IMR-90 (cell line): ENCODE data around the gene MERTK. TPM values are rescaled to one million over a fixed set of nuclear protein-coding genes. Genes with fewer than 3 reads are reported as not detected.

Experiments used
- ATAC-seq: fragments of 200-7000 bp; cut with Tn5 transposase; 2 replicates; pipeline ENCODE4 v1.9.1; 2020; ENCODE audit warnings: low read depth, mild to moderate bottlenecking, moderate library complexity
- BruUV-seq: library from RNA; stranded (reverse); fragments of 400-500 nt; replicated peaks from 2 replicates; lab custom pipeline; 2021; lab: Mats Ljungman, UMichigan
- CTCF ChIA-PET: fragments of 300-600 bp; formaldehyde crosslinking; extraction: SDS; loops from one replicate; lab custom pipeline; 2021; ENCODE audit warnings: antibody characterized with exemption; lab: Yijun Ruan, JAX
- POLR2A ChIA-PET: fragments of 300-600 bp; sonication (Branson Sonifier 250); formaldehyde crosslinking; loops from one replicate; lab custom pipeline; 2022; ENCODE audit warnings: antibody characterized with exemption; ENCODE audit not compliant: unreplicated experiment; lab: Charles Lee
- DNase-seq: peaks from one replicate; pipeline ENCODE4 v3.0.0; 2013
- H2AFZ ChIP-seq: replicated peaks from 2 replicates; pipeline ENCODE3; 2013; ENCODE audit warnings: low read length, mild to moderate bottlenecking; ENCODE audit not compliant: poor library complexity
- H2AK5ac ChIP-seq: 2 replicates; pipeline ENCODE4 v1.6.1; 2013; ENCODE audit warnings: low read depth, low read length, inconsistent platforms
- H2AK9ac ChIP-seq: replicated peaks from 2 replicates; pipeline ENCODE3; 2013; ENCODE audit warnings: mild to moderate bottlenecking, low read depth, low read length, moderate library complexity; ENCODE audit not compliant: poor library complexity
- H2BK120ac ChIP-seq: 2 replicates; pipeline ENCODE4 v1.6.1; 2013; ENCODE audit warnings: low read depth, low read length, inconsistent platforms
- H2BK15ac ChIP-seq: 3 replicates; pipeline ENCODE4 v1.6.1; 2013; ENCODE audit warnings: low read depth, low read length, inconsistent platforms
- H2BK20ac ChIP-seq: 2 replicates; pipeline ENCODE4 v1.6.1; 2013; ENCODE audit warnings: low read depth, mild to moderate bottlenecking, inconsistent platforms, low read length, moderate library complexity
- H2BK5ac ChIP-seq: 2 replicates; pipeline ENCODE4 v1.6.1; 2013; ENCODE audit warnings: mild to moderate bottlenecking, low read depth, low read length, inconsistent platforms; ENCODE audit not compliant: poor library complexity, severe bottlenecking
- H3K14ac ChIP-seq: replicated peaks from 2 replicates; pipeline ENCODE4 v1.6.1; 2013; ENCODE audit warnings: low read depth, low read length, inconsistent platforms
- H3K18ac ChIP-seq: 2 replicates; pipeline ENCODE4 v1.6.1; 2013; ENCODE audit warnings: low read depth, low read length, control low read depth
- H3K23ac ChIP-seq: 2 replicates; pipeline ENCODE4 v1.6.1; 2013; ENCODE audit warnings: low read depth, low read length, inconsistent platforms
- H3K27ac ChIP-seq: 2 replicates; pipeline ENCODE4 v1.5.1; 2013; ENCODE audit warnings: mild to moderate bottlenecking, control low read depth, low read length; ENCODE audit not compliant: insufficient read depth
- H3K27me3 ChIP-seq: 2 replicates; pipeline ENCODE4 v1.6.1; 2013; ENCODE audit warnings: low read length; ENCODE audit not compliant: control insufficient read depth, insufficient read depth
- H3K36me3 ChIP-seq: 2 replicates; pipeline ENCODE4 v1.6.1; 2013; ENCODE audit warnings: low read length, mixed read lengths; ENCODE audit not compliant: control insufficient read depth, insufficient read depth
- H3K4ac ChIP-seq: 2 replicates; pipeline ENCODE4 v1.6.1; 2013; ENCODE audit warnings: low read depth, low read length, inconsistent platforms
- H3K4me1 ChIP-seq: 2 replicates; pipeline ENCODE4 v1.6.1; 2013; ENCODE audit warnings: low read length, mixed read lengths; ENCODE audit not compliant: control insufficient read depth, insufficient read depth
- H3K4me2 ChIP-seq: 2 replicates; pipeline ENCODE4 v1.6.1; 2013; ENCODE audit warnings: low read depth, mild to moderate bottlenecking, control low read depth, low read length, moderate library complexity
- H3K4me3 ChIP-seq: 2 replicates; pipeline ENCODE4 v1.5.1; 2013; ENCODE audit warnings: low read depth, mild to moderate bottlenecking, control low read depth, low read length, moderate library complexity; ENCODE audit not compliant: insufficient read depth
- H3K56ac ChIP-seq: 2 replicates; pipeline ENCODE4 v1.6.1; 2013; ENCODE audit warnings: low read length, inconsistent platforms; ENCODE audit not compliant: insufficient read depth; ENCODE audit errors: extremely low read depth
- H3K79me1 ChIP-seq, 2 experiments: 2 replicates each; pipeline ENCODE4 v1.6.1; 2013; ENCODE audit warnings: low read length in 2 of 2, inconsistent platforms in 1 of 2, low read depth in 1 of 2
- H3K9ac ChIP-seq: 2 replicates; pipeline ENCODE4 v1.6.1; 2013; ENCODE audit warnings: low read depth, low read length, control low read depth
- H3K9me1 ChIP-seq: 2 replicates; pipeline ENCODE4 v1.6.1; 2013; ENCODE audit warnings: low read length, inconsistent platforms; ENCODE audit not compliant: insufficient read depth
- H3K9me3 ChIP-seq: 2 replicates; pipeline ENCODE4 v1.6.1; 2013; ENCODE audit warnings: low read length; ENCODE audit not compliant: control insufficient read depth, insufficient read depth
- H4K20me1 ChIP-seq: 2 replicates; pipeline ENCODE4 v1.6.1; 2013; ENCODE audit warnings: low read length, inconsistent platforms; ENCODE audit not compliant: insufficient read depth
- H4K5ac ChIP-seq: 2 replicates; pipeline ENCODE4 v1.6.1; 2013; ENCODE audit warnings: mild to moderate bottlenecking, low read depth, low read length, control low read depth
- H4K8ac ChIP-seq, 2 experiments: 2 replicates each; pipeline ENCODE4 v1.6.1; 2013; ENCODE audit warnings: low read depth in 2 of 2, low read length in 2 of 2, control low read depth in 1 of 2, inconsistent platforms in 1 of 2
- H4K91ac ChIP-seq: 2 replicates; pipeline ENCODE4 v1.6.1; 2013; ENCODE audit warnings: low read depth, low read length, inconsistent platforms; ENCODE audit not compliant: insufficient read depth
- CEBPB ChIP-seq: IDR thresholded peaks from 2 replicates; pipeline ENCODE4 v1.6.1; 2012; ENCODE audit warnings: low read depth, low read length, improper control_type of control experiment
- MAFK ChIP-seq: IDR thresholded peaks from 2 replicates; pipeline ENCODE4 v1.6.1; 2012; ENCODE audit warnings: low read depth, low read length, improper control_type of control experiment
- RCOR1 ChIP-seq: IDR thresholded peaks from 2 replicates; pipeline ENCODE4 v1.6.1; 2012; ENCODE audit warnings: mild to moderate bottlenecking, low read length, improper control_type of control experiment; ENCODE audit not compliant: insufficient replicate concordance
- WGBS, 2 experiments: methylation state at CpG; one replicate each; pipeline versions ENCODE4 v1.1.5 to v1.1.7; 2013; ENCODE audit warnings: missing lambda C conversion rate in 2 of 2; ENCODE audit not compliant: insufficient read length in 1 of 2; ENCODE audit errors: extremely low coverage in 2 of 2; 5-methylcytosine and 5-hydroxymethylcytosine counted together
- dilution Hi-C: fragments of 300-500 bp; cut with HindIII; formaldehyde crosslinking; loops from one replicate; pipeline ENCODE4 v1.14.3; 2018; ENCODE audit warnings: low sequenced_read_pairs; ENCODE audit not compliant: unreplicated experiment
- in situ Hi-C: fragments of 300-500 bp; cut with MboI; formaldehyde crosslinking; loops from 3 replicates; pipeline ENCODE4 v1.14.3; 2019; ENCODE audit warnings: low sequenced_read_pairs, inconsistent platforms, mixed read lengths
- intact Hi-C: fragments of 100-400 bp; cut with micrococcal nuclease; formaldehyde crosslinking; loops from 2 replicates; pipeline ENCODE4 v1.10.0; 2022
- polyA plus RNA-seq, 3 experiments: library from polyadenylated mRNA; depleted of rRNA; stranded (reverse); fragments of >200 nt; gene quantifications; 2 replicates each; pipeline ENCODE4 v1.2.3, GENCODE V29; 2012; ENCODE audit warnings: low replicate concordance in 1 of 3
- total RNA-seq: library from RNA; depleted of rRNA; stranded (reverse); fragments of >200 nt; gene quantifications from 2 replicates; pipeline ENCODE4 v1.2.3, GENCODE V29; 2012
- TF ChIP-seq, protein P1 (sequence below): fragments of 150-350 bp; IDR thresholded peaks from 2 replicates; pipeline ENCODE4 v1.6.1; 2017; ENCODE audit warnings: mild to moderate bottlenecking, antibody characterized with exemption, low read length, low read depth

The MERTK gene
- total and polyA plus RNA-seq, 2 of the 4 experiments (the other 2 are of a cell fraction) = 0.36 to 0.62 TPM

DNA sequence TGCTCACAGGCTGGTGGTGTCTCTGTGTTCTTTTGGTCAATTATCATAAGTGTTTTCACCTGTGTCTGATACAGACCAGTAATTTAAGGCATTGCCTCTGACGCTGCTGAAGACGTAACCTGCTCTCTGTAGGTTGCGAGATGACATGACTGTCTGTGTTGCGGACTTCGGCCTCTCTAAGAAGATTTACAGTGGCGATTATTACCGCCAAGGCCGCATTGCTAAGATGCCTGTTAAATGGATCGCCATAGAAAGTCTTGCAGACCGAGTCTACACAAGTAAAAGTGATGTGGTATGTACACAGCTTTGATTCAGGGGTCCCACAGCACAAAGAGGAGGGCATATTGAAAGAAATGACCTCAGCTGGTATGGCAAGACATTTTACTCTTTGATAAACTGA is 122.9 kb downstream of the MERTK start:
- H3K27ac ChIP-seq = no peak overlapping the region
- no peaks in the 10 kb centered on the region for H3K36me3 ChIP-seq
- ATAC-seq (no peak), DNase-seq (no peak)
- H2AFZ ChIP-seq = no peak overlapping the region
- H2AK5ac ChIP-seq = no peak overlapping the region
- ChIA-PET CTCF (no interaction called here), POLR2A (no interaction called here)
- H3K27me3 ChIP-seq = peaks cover 6% of the 10 kb centered on the region
- dilution Hi-C loops = no loop called here
- H3K4me3 ChIP-seq = no peak overlapping the region
- H3K9ac ChIP-seq = no peak overlapping the region
- no peaks in the 10 kb centered on the region; the same call in 1 of the 2 replicates for H4K20me1 ChIP-seq
- no peak overlapping the region for H3K4ac ChIP-seq
- TF ChIP-seq RCOR1 (no peak), CEBPB (no peak), MAFK (no peak)
- TF ChIP-seq, protein P1, sequence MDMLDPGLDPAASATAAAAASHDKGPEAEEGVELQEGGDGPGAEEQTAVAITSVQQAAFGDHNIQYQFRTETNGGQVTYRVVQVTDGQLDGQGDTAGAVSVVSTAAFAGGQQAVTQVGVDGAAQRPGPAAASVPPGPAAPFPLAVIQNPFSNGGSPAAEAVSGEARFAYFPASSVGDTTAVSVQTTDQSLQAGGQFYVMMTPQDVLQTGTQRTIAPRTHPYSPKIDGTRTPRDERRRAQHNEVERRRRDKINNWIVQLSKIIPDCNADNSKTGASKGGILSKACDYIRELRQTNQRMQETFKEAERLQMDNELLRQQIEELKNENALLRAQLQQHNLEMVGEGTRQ = no peak
- no peaks in the 10 kb centered on the region for H3K79me1 ChIP-seq
- H2BK20ac ChIP-seq = no peak overlapping the region
- H2BK15ac ChIP-seq = no peak overlapping the region
- H3K9me1 ChIP-seq = no peaks in the 10 kb centered on the region
- H3K4me1 ChIP-seq = no peaks in the 10 kb centered on the region
- no peaks in the 10 kb centered on the region for H3K9me3 ChIP-seq
- H2BK5ac ChIP-seq = no peak overlapping the region
- BruUV-seq = no TSS peak
- 89% methylated on average over 10 of the region's 10 CpGs; no CpG with 5 or more reads in 1 of the 2 experiments for WGBS, 2 experiments
- no peak overlapping the region for H4K91ac ChIP-seq
- H3K23ac ChIP-seq = no peak overlapping the region
- no peak overlapping the region for H4K5ac ChIP-seq
- intact Hi-C loops = no loop called here
- H3K4me2 ChIP-seq = no peak overlapping the region
- no peak overlapping the region for H2AK9ac ChIP-seq
- no peak overlapping the region for H4K8ac ChIP-seq
- H3K56ac ChIP-seq = no peak overlapping the region
- H2BK120ac ChIP-seq = no peak overlapping the region
- no peak overlapping the region for H3K14ac ChIP-seq
- H3K18ac ChIP-seq = no peak overlapping the region
- in situ Hi-C loops = no loop called here
